Epidermal melanocyte (primary cell): Measurements from ENCODE around the gene ABCB10.
"Not testable (repeated sequence)": the region's sequence is repeated elsewhere in the genome, so short reads cannot be mapped to it uniquely, and the experiment has no call there.

Experiments
- DNase-seq: peaks from one replicate; pipeline ENCODE4 v3.0.0; 2011; ENCODE audit warnings: low spot score; ENCODE audit not compliant: insufficient read length

ABCB10 gene

GRCh38 chr1:229558460-229559335 is at the start of gene ABCB10:
TSS of gene ABCB10 (minus strand) at chr1:229558707. CDS start at chr1:229558652, 55 bp downstream.
- peak; percentile 97 for DNase-seq

GRCh38 chr1:229607370-229607769 is 48.9 kb upstream of the ABCB10 start:
- no peak for DNase-seq

- DNase-seq: no peak
These were observed 45.0 kb upstream of the ABCB10 start for GRCh38 chr1:229603371-229604005.

GRCh38 chr1:229600229-229600628 is 41.7 kb upstream of the ABCB10 start:
- no peak for DNase-seq

GRCh38 chr1:229599218-229599954 is 40.9 kb upstream of the ABCB10 start:
- no peak for DNase-seq

GRCh38 chr1:229597877-229598276 is 39.4 kb upstream of the ABCB10 start:
- DNase-seq: no peak

- DNase-seq: no peak
These were observed 38.6 kb upstream of the ABCB10 start for GRCh38 chr1:229596925-229597699.

- not testable (repeated sequence) for DNase-seq
These were observed 37.4 kb upstream of the ABCB10 start for GRCh38 chr1:229595876-229596275.

GRCh38 chr1:229594227-229595008 is 35.9 kb upstream of the ABCB10 start:
- no peak for DNase-seq

- no peak for DNase-seq
These were observed 35.3 kb upstream of the ABCB10 start for GRCh38 chr1:229593800-229594199.

- DNase-seq: no peak
These were observed 31.6 kb upstream of the ABCB10 start for GRCh38 chr1:229590119-229590518.

- DNase-seq: no peak
These were observed 26.8 kb upstream of the ABCB10 start for GRCh38 chr1:229585338-229585737.

GRCh38 chr1:229582715-229583114 is 24.2 kb upstream of the ABCB10 start:
- DNase-seq: no peak

- no peak for DNase-seq
These were observed 23.6 kb upstream of the ABCB10 start for GRCh38 chr1:229582011-229582694.

- no peak for DNase-seq
These were observed 23.0 kb upstream of the ABCB10 start for GRCh38 chr1:229581485-229581884.

- DNase-seq: peak; percentile 55
These were observed 20.7 kb upstream of the ABCB10 start for GRCh38 chr1:229579059-229579673.

- DNase-seq: no peak
These were observed 19.9 kb upstream of the ABCB10 start for GRCh38 chr1:229578168-229579058.

- no peak for DNase-seq
These were observed 16.4 kb upstream of the ABCB10 start for GRCh38 chr1:229574679-229575442.
